Pancreas (tissue), 10 donors: ENCODE measurements around the gene PPP2R5A. TPM values are rescaled to one million over a fixed set of nuclear protein-coding genes. Genes with fewer than 3 reads are reported as not detected.
"Not testable (repeated sequence)": the region's sequence is repeated elsewhere in the genome, so short reads cannot be mapped to it uniquely, and the experiment has no call there.

Source experiments
- ATAC-seq, 4 donors: fragments of 200-7000 bp; cut with Tn5 transposase; one replicate each; pipeline versions ENCODE4 v1.8.0 to v1.9.1; 2020; ENCODE audit warnings: mild to moderate bottlenecking in 4 of 4, moderate library complexity in 4 of 4
- DNase-seq, 6 donors: peaks; one replicate each; pipeline ENCODE4 v3.0.0-alpha.2; 2020
- FAIRE-seq: peaks from 2 replicates; lab custom pipeline; 2012; peaks lifted over from hg19 to GRCh38; lab: Jason Lieb, UNC
- H3K27ac ChIP-seq, 4 donors: fragments of 200-600 bp; sonication (generic); 1 replicate in 3 of 4; 2 replicates in 1 of 4; pipeline versions ENCODE4 v1.5.0 to v1.8.0; 2020
- H3K27me3 ChIP-seq, 4 donors: fragments of 200-600 bp; one replicate each; pipeline ENCODE4 v1.8.0; 2021
- H3K36me3 ChIP-seq, 3 donors: fragments of 200-600 bp; sonication (generic) in 1 of 3; one replicate each; pipeline versions ENCODE4 v1.5.0 to v1.8.0; 2020 to 2021
- H3K4me1 ChIP-seq, 3 donors: fragments of 200-600 bp; one replicate each; pipeline ENCODE4 v1.8.0; 2021
- H3K4me3 ChIP-seq, 4 donors: fragments of 200-600 bp; sonication (generic) in 2 of 4; one replicate each; pipeline versions ENCODE4 v1.5.0 to v1.8.0; 2020 to 2021
- H3K9me3 ChIP-seq, 4 donors: fragments of 200-600 bp; one replicate each; pipeline ENCODE4 v1.8.0; 2021
- CTCF ChIP-seq, 4 donors: fragments of 200-600 bp; sonication (generic) in 3 of 4; IDR thresholded peaks; one replicate each; pipeline versions ENCODE4 v1.5.0 to v1.8.0; 2021; ENCODE audit warnings: antibody characterized with exemption in 4 of 4
- WGBS, 2 donors: extraction: QIAGEN DNeasy Blood & Tissue Kit; methylation state at CpG; one replicate each; pipeline ENCODE4 v1.1.7; 2013; 5-methylcytosine and 5-hydroxymethylcytosine counted together
- intact Hi-C, 3 donors: fragments of 100-400 bp; cut with DNase I; formaldehyde crosslinking; loops; one replicate each; pipeline versions ENCODE4 v1.11.1 to v1.14.2; 2022
- polyA plus RNA-seq, 2 donors: library from polyadenylated mRNA; stranded (reverse); fragments of 200-250 nt; gene quantifications; one replicate each; pipeline ENCODE4 v1.2.3, GENCODE V29; 2013
- total RNA-seq, 6 donors: library from RNA; stranded (reverse); fragmentation: NEBNext Ultra II Directional in 4 of 6; extraction: Animal tissue kit (Norgen Biotek cat#: 25700) in 4 of 6; gene quantifications; one replicate each; pipeline versions ENCODE4 v1.2.1 to v1.2.4, GENCODE V29; 2021 to 2023
- donor health status: healthy with polysubstance abuse.
- donor health status: DM: no; HTN: no; CAD: no; lungs with moderate emphysema.
- donor health status: DM: no; HTN: no; CAD: no.
- donor health status: control.
- donor health status: control.
- donor health status: Bipolar disorder and iron deficiency.
- donor health status: DM: yes; HTN: yes; CAD: no.
- donor health status: DM: no; HTN: no; CAD: no.
- donor health status: DM: no; HTN: no; CAD: no.
- donor health status: DM: yes; HTN: yes; CAD: no.

Gene PPP2R5A
- total and polyA plus RNA-seq, 8 donors, result 14.4 to 30.5 (median 22.0) TPM

- DNase-seq (peak; percentile 73 to 88 (median 79)), FAIRE-seq (no peak), ATAC-seq (peak; percentile 8 to 59 (median 38))
- Histone ChIP-seq H3K27ac (peak overlapping the region; percentile 99 to 100 (median 99)), H3K9me3 (no peaks in the 10 kb centered on the region), H3K27me3 (no peaks in the 10 kb centered on the region), H3K4me1 (peaks cover 0 to 35% (median 34%) of the 10 kb centered on the region in 3 donors), H3K36me3 (no peaks in the 10 kb centered on the region), H3K4me3 (peak overlapping the region; percentile 78 to 100 (median 87))
- intact Hi-C loops, result no loop called here
- 0 to 1% methylated on average over 78 to 85 of the region's 85 CpGs for WGBS, 2 donors
- TF ChIP-seq CTCF (IDR thresholded peaks at IDR 0.05), result no peak
These were observed 710 bp downstream of the PPP2R5A start for GRCh38 chr1:212285685-212286555.

DNA sequence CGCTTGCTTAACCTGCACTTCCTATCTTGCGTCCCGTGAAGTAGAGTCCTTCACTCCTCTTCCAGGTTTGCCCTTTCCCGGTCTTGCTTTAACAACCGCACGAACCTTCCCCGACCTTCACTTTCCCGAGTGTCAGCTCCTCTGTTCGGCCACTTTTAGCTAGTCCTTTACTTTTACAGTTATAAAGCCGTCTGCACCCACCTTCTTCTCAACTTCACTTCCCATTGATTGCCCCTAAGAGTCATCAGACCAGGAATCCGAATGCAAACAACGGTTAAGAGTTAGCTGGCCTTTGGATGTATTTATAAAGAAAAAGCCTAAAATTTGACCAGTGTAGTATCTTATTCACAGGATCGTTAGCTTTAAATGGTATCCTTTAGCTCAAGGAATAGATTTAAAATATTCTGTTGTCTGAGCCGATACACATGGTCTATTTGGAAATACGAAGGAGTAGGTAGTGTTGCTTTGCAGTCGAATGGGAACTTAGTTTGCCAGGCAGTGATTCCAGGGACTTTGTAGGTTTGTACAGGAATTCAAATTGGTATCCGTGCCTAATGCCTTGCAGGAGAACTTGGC, 1.4 kb downstream of the PPP2R5A start:
- H3K4me3 ChIP-seq, result peak overlapping the region; percentile 78 to 100 (median 87)
- ATAC-seq (peak in 2 of 4 donors; percentile 1 to 2), DNase-seq (no peak), FAIRE-seq (no peak)
- WGBS, 2 donors, result 0% methylated on average over 17 of the region's 17 CpGs
- H3K9me3 ChIP-seq, result no peaks in the 10 kb centered on the region
- H3K4me1 ChIP-seq, result peaks cover 0 to 40% (median 39%) of the 10 kb centered on the region in 3 donors
- no peak for TF ChIP-seq CTCF (IDR thresholded peaks at IDR 0.05)
- no peaks in the 10 kb centered on the region for H3K27me3 ChIP-seq
- no peaks in the 10 kb centered on the region for H3K36me3 ChIP-seq
- intact Hi-C loops, result no loop called here
- H3K27ac ChIP-seq, result peak overlapping the region; percentile 99 to 100 (median 99)

DNA sequence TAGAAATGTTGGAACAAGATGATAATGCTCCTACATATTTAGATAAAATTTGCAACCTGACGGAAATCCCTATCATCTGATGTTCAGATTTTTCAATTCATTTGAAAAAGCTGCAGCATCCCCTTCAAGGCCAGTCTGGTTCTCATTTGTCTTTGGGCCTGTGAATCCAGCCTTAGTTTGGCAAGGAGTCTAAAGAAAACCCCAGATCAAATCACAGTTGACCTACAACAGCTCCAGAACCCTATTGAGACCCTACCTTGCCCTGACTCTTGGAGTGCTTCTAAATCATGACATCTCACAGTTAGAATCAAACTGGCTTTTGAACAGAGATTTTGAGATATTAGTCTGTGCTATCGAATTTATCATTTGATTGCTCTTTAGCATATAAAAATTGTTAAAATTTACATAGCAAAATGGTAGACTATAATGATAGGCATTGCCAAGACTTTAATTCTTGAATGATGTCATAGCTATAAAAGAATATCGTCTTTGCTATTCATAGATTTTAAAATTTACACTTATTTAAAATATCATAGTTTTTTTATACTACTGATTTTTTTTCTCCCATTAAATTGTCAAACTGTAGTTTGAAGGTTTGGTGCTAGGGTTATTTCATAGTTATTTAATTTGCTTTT, 2.2 kb downstream of the PPP2R5A start:
- Histone ChIP-seq H3K4me1 (peaks cover 0 to 43% (median 40%) of the 10 kb centered on the region in 3 donors), H3K9me3 (no peaks in the 10 kb centered on the region), H3K36me3 (no peaks in the 10 kb centered on the region), H3K27ac (peak overlapping the region in 2 of 4 donors; percentile 99 to 100), H3K27me3 (no peaks in the 10 kb centered on the region), H3K4me3 (peak overlapping the region; percentile 78 to 100 (median 87))
- FAIRE-seq (peak; percentile 59), DNase-seq (no peak), ATAC-seq (no peak)
- 15 to 22% methylated on average over 3 of the region's 3 CpGs for WGBS, 2 donors
- intact Hi-C loops, result no loop called here
- TF ChIP-seq CTCF (IDR thresholded peaks at IDR 0.05), result no peak

GRCh38 chr1:212287995-212288394, 2.8 kb downstream of the PPP2R5A start:
- FAIRE-seq, DNase-seq, H3K27ac ChIP-seq, intact Hi-C loops, ATAC-seq, H3K27me3 ChIP-seq, H3K9me3 ChIP-seq, H3K36me3 ChIP-seq: not testable (repeated sequence)
- peak overlapping the region in 2 of 4 donors; percentile 2 to 78 for H3K4me3 ChIP-seq
- peaks cover 2 to 49% (median 42%) of the 10 kb centered on the region in 3 donors for H3K4me1 ChIP-seq
- 79 to 84% methylated on average over 9 of the region's 9 CpGs for WGBS, 2 donors

DNA sequence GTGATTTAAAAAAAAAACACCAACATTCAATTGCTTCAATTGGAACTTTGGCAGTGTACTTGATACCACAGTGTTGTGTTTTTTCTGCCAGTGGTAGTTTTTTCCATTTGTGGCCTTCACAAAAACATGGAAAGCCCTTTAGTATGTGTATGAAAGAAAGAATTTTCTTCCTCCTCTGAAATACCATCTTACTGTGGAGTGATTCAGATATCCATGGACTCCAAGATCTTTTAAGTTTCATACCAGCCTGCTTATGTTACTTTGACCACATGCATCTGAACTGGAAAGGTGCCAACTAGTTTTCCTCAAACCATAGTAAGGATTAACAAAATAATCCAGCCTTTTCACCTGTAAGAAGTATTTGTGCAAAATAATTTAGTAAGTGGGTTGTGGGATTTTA, 3.4 kb downstream of the PPP2R5A start:
- DNase-seq (no peak), FAIRE-seq (no peak), ATAC-seq (no peak)
- Histone ChIP-seq H3K27ac (no peak overlapping the region), H3K9me3 (no peaks in the 10 kb centered on the region), H3K36me3 (no peaks in the 10 kb centered on the region), H3K4me1 (peaks cover 8 to 55% (median 48%) of the 10 kb centered on the region in 3 donors), H3K27me3 (no peaks in the 10 kb centered on the region), H3K4me3 (peak overlapping the region in 2 of 4 donors; percentile 2 to 78)
- intact Hi-C loops, result no loop called here
- no peak for TF ChIP-seq CTCF (IDR thresholded peaks at IDR 0.05)
